H9 (cell line): ENCODE measurements around the gene NIPSNAP3A. TPM values are rescaled to one million over a fixed set of nuclear protein-coding genes. Genes with fewer than 3 reads are reported as not detected.

ENCODE experiments used
- DNase-seq: peaks from one replicate; pipeline ENCODE4 v3.0.0-alpha.2; 2017
- H2AFZ ChIP-seq: one replicate; pipeline ENCODE4 v1.6.1; 2013; ENCODE audit warnings: mild to moderate bottlenecking, low read length, control low read depth, moderate library complexity
- H2AK5ac ChIP-seq: 2 replicates; pipeline ENCODE4 v1.6.1; 2013; ENCODE audit warnings: low read length, control low read depth, mixed read lengths; ENCODE audit not compliant: insufficient read length
- H2BK120ac ChIP-seq: one replicate; pipeline ENCODE4 v1.6.1; 2013; ENCODE audit warnings: low read depth, mild to moderate bottlenecking, low read length, control low read depth, inconsistent platforms; ENCODE audit not compliant: poor library complexity, severe bottlenecking
- H2BK12ac ChIP-seq: 2 replicates; pipeline ENCODE4 v1.6.1; 2013; ENCODE audit warnings: low read length, control low read depth, mixed read lengths, low read depth; ENCODE audit not compliant: insufficient read length
- H2BK15ac ChIP-seq: 2 replicates; pipeline ENCODE4 v1.6.1; 2013; ENCODE audit warnings: low read depth, low read length, control low read depth
- H2BK20ac ChIP-seq: one replicate; pipeline ENCODE4 v1.6.1; 2013; ENCODE audit warnings: low read depth, mild to moderate bottlenecking, low read length, control low read depth, inconsistent platforms; ENCODE audit not compliant: poor library complexity, severe bottlenecking
- H2BK5ac ChIP-seq: 2 replicates; pipeline ENCODE4 v1.6.1; 2013; ENCODE audit warnings: low read length, control low read depth, mixed read lengths; ENCODE audit not compliant: insufficient read length
- H3K14ac ChIP-seq: 2 replicates; pipeline ENCODE4 v1.6.1; 2013; ENCODE audit warnings: low read length, control low read depth; ENCODE audit not compliant: insufficient read depth
- H3K18ac ChIP-seq: 2 replicates; pipeline ENCODE4 v1.6.1; 2013; ENCODE audit warnings: low read depth, mild to moderate bottlenecking, mixed read lengths, low read length, control low read depth; ENCODE audit not compliant: insufficient read length
- H3K23ac ChIP-seq: 2 replicates; pipeline ENCODE4 v1.6.1; 2013; ENCODE audit warnings: low read length, control low read depth, mixed read lengths, low read depth; ENCODE audit not compliant: insufficient read length
- H3K23me2 ChIP-seq: 2 replicates; pipeline ENCODE4 v1.6.1; 2013; ENCODE audit warnings: low read depth, mild to moderate bottlenecking, mixed read lengths, low read length, control low read depth; ENCODE audit not compliant: insufficient read length, poor library complexity, severe bottlenecking
- H3K27ac ChIP-seq: 2 replicates; pipeline ENCODE4 v1.5.1; 2013; ENCODE audit warnings: low read length, control low read depth, mixed read lengths, low read depth; ENCODE audit not compliant: insufficient read length
- H3K27me3 ChIP-seq: 2 replicates; pipeline ENCODE4 v1.6.1; 2013; ENCODE audit warnings: low read length, control low read depth, inconsistent platforms; ENCODE audit not compliant: insufficient read depth
- H3K4ac ChIP-seq: 2 replicates; pipeline ENCODE4 v1.6.1; 2013; ENCODE audit warnings: low read depth, mild to moderate bottlenecking, control low read depth, inconsistent platforms, low read length, moderate library complexity
- H3K4me1 ChIP-seq: 2 replicates; pipeline ENCODE4 v1.6.1; 2013; ENCODE audit warnings: low read length, control low read depth, inconsistent platforms; ENCODE audit not compliant: insufficient read depth
- H3K4me2 ChIP-seq: 2 replicates; pipeline ENCODE4 v1.6.1; 2013; ENCODE audit warnings: low read length, control low read depth, mixed read lengths; ENCODE audit not compliant: insufficient read length, insufficient read depth
- H3K56ac ChIP-seq: 2 replicates; pipeline ENCODE4 v1.6.1; 2013; ENCODE audit warnings: low read depth, mild to moderate bottlenecking, mixed read lengths, low read length, control low read depth; ENCODE audit not compliant: insufficient read length
- H3K79me1 ChIP-seq: 2 replicates; pipeline ENCODE4 v1.6.1; 2013; ENCODE audit warnings: low read depth, mild to moderate bottlenecking, moderate library complexity, low read length, control low read depth, inconsistent platforms; ENCODE audit not compliant: insufficient read depth, poor library complexity, severe bottlenecking
- H3K79me2 ChIP-seq: 2 replicates; pipeline ENCODE4 v1.6.1; 2013; ENCODE audit warnings: low read length, control low read depth, inconsistent platforms; ENCODE audit not compliant: insufficient read depth
- H3K9ac ChIP-seq: 2 replicates; pipeline ENCODE4 v1.6.1; 2013; ENCODE audit warnings: low read length, control low read depth, mixed read lengths; ENCODE audit not compliant: insufficient read length; ENCODE audit errors: extremely low read depth
- H3K9me3 ChIP-seq: one replicate; pipeline ENCODE4 v1.6.1; 2013; ENCODE audit warnings: low read depth, low read length, inconsistent platforms; ENCODE audit not compliant: control insufficient read depth
- H3T11ph ChIP-seq: one replicate; pipeline ENCODE4 v1.6.1; 2013; ENCODE audit warnings: mild to moderate bottlenecking, low read length, control low read depth, inconsistent platforms
- H4K20me1 ChIP-seq: one replicate; pipeline ENCODE4 v1.6.1; 2013; ENCODE audit not compliant: control insufficient read depth, insufficient read length, insufficient read depth
- H4K5ac ChIP-seq: 2 replicates; pipeline ENCODE4 v1.6.1; 2013; ENCODE audit warnings: low read depth, mild to moderate bottlenecking, mixed read lengths, low read length, control low read depth; ENCODE audit not compliant: insufficient read length
- H4K8ac ChIP-seq: replicated peaks from 2 replicates; pipeline ENCODE4 v1.6.1; 2013; ENCODE audit warnings: low read length, control low read depth, mixed read lengths, low read depth; ENCODE audit not compliant: insufficient read length
- H4K91ac ChIP-seq: 2 replicates; pipeline ENCODE4 v1.6.1; 2013; ENCODE audit warnings: low read depth, mild to moderate bottlenecking, moderate library complexity, mixed read lengths, low read length, control low read depth; ENCODE audit not compliant: insufficient read length
- H3K27ac Mint-ChIP-seq, 3 experiments: 2 replicates in 2 of 3; 3 replicates in 1 of 3; pipeline ENCODE4 v1.8.0; 2020 to 2021; ENCODE audit warnings: mixed read lengths in 3 of 3, mild to moderate bottlenecking in 1 of 3, moderate library complexity in 1 of 3
- H3K27me3 Mint-ChIP-seq: 2 replicates; pipeline ENCODE4 v1.8.0; 2021; ENCODE audit warnings: low read depth, mild to moderate bottlenecking, moderate library complexity, mixed read lengths
- H3K36me3 Mint-ChIP-seq, 3 experiments: 2 replicates in 2 of 3; 3 replicates in 1 of 3; pipeline ENCODE4 v1.8.0; 2020 to 2021; ENCODE audit warnings: low read depth in 3 of 3, mixed read lengths in 3 of 3; ENCODE audit not compliant: insufficient read depth in 1 of 3
- H3K4me1 Mint-ChIP-seq, 2 experiments: 2 replicates each; pipeline ENCODE4 v1.8.0; 2020; ENCODE audit warnings: mixed read lengths in 2 of 2
- H3K4me3 Mint-ChIP-seq, 2 experiments: 2 replicates in 1 of 2; 3 replicates in 1 of 2; pipeline ENCODE4 v1.8.0; 2020 to 2021; ENCODE audit warnings: mild to moderate bottlenecking in 2 of 2, mixed read lengths in 2 of 2, moderate library complexity in 1 of 2
- H3K9me3 Mint-ChIP-seq, 2 experiments: 2 replicates in 1 of 2; 3 replicates in 1 of 2; pipeline ENCODE4 v1.8.0; 2020; ENCODE audit warnings: mild to moderate bottlenecking in 2 of 2, mixed read lengths in 2 of 2, moderate library complexity in 1 of 2
- WGBS: extraction: QIAGEN DNeasy Blood & Tissue Kit; methylation state at CpG from one replicate; pipeline ENCODE4 v1.1.7; 2013; ENCODE audit warnings: missing lambda C conversion rate, low lambda C conversion rate, mixed read lengths; ENCODE audit not compliant: insufficient read length; ENCODE audit errors: extremely low coverage; 5-methylcytosine and 5-hydroxymethylcytosine counted together
- total RNA-seq: library from RNA; stranded (reverse); gene quantifications from 2 replicates; pipeline ENCODE4 v1.2.1, GENCODE V29; 2021
- TF ChIP-seq, protein P1 (sequence below): fragments of 200-600 bp; sonication (generic); conservative IDR thresholded peaks from 3 replicates; pipeline ENCODE4 v1.8.0; 2021; ENCODE audit warnings: antibody characterized with exemption, mild to moderate bottlenecking

NIPSNAP3A gene
- total RNA-seq, 1 experiment from 2014 or later, result 13.9 TPM

DNA sequence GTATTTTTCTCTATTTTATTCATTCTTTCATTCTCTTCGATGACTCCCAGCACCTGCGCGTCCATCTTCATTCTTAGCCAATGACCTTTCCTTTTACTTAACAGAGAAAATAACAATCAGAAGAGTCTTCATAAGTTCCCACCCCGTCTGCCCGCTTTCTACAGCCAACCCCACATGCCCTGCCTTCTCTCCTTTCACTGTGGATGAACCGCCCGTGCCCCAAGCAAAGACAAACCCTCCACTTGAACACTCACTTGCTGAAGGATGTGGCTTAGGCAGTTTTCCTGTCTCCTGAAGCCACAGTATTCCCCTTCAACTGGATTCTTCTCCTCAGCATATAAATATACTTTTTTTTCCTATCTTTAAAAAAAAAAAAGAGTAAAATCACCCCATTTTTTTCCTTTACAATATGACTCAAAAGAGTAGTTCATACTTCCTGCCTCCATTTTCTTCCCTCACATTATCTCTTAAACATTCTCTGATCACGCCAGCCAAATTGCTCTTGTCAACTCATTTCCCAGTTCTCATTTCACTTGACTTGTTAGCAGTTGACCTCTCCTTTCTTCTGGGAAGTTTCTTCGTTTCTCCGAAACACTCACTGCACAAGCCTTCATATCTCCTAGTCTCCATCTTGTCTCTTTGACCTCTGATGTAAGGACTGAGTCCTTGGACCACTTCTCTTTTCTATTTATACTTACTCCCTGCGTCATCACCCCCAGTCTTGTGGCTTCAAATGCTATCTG, 27.5 kb downstream of the NIPSNAP3A start:
- Histone ChIP-seq H3K18ac (no peak overlapping the region), H4K20me1 (no peaks in the 10 kb centered on the region), H2AFZ (no peak overlapping the region), H3K4me2 (no peak overlapping the region), H3K27ac (no peak overlapping the region), H3K23ac (no peak overlapping the region), H3K9ac (no peak overlapping the region), H2BK20ac (no peak overlapping the region), H3K23me2 (no peaks in the 10 kb centered on the region), H3K14ac (no peak overlapping the region), H4K91ac (no peak overlapping the region), H2BK120ac (no peak overlapping the region), H3K27me3 (no peaks in the 10 kb centered on the region), H4K5ac (no peak overlapping the region), H2BK12ac (no peak overlapping the region), H2BK15ac (no peak overlapping the region), H3K4me1 (no peaks in the 10 kb centered on the region), H3K4ac (no peak overlapping the region), H3K79me1 (no peaks in the 10 kb centered on the region), H3K56ac (no peak overlapping the region), H3K79me2 (no peaks in the 10 kb centered on the region), H4K8ac (no peak overlapping the region), H3T11ph (no peak overlapping the region), H2BK5ac (no peak overlapping the region), H3K9me3 (no peaks in the 10 kb centered on the region), H2AK5ac (no peak overlapping the region)
- WGBS, result no CpG with 5 or more reads among the region's 11 CpGs
- Mint-ChIP-seq H3K9me3 (no peaks in the 10 kb centered on the region), H3K27me3 (no peaks in the 10 kb centered on the region; the same call in 1 of the 2 replicates), H3K4me1 (no peaks in the 10 kb centered on the region), H3K4me3 (no peak overlapping the region), H3K36me3 (no peaks in the 10 kb centered on the region), H3K27ac (no peak overlapping the region)
- DNase-seq, result no peak
- TF ChIP-seq, protein P1, sequence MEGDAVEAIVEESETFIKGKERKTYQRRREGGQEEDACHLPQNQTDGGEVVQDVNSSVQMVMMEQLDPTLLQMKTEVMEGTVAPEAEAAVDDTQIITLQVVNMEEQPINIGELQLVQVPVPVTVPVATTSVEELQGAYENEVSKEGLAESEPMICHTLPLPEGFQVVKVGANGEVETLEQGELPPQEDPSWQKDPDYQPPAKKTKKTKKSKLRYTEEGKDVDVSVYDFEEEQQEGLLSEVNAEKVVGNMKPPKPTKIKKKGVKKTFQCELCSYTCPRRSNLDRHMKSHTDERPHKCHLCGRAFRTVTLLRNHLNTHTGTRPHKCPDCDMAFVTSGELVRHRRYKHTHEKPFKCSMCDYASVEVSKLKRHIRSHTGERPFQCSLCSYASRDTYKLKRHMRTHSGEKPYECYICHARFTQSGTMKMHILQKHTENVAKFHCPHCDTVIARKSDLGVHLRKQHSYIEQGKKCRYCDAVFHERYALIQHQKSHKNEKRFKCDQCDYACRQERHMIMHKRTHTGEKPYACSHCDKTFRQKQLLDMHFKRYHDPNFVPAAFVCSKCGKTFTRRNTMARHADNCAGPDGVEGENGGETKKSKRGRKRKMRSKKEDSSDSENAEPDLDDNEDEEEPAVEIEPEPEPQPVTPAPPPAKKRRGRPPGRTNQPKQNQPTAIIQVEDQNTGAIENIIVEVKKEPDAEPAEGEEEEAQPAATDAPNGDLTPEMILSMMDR, result no peak
